Activated CD4-positive, alpha-beta T cell treated with anti-CD3 and anti-CD28 coated beads for 36 hours (primary cell): ENCODE data around the gene MARCKSL1. TPM values are rescaled to one million over a fixed set of nuclear protein-coding genes. Genes with fewer than 3 reads are reported as not detected.

ENCODE experiments used
- ATAC-seq: fragments of 200-7000 bp; cut with Tn5 transposase; one replicate; pipeline ENCODE4 v1.10.0; 2021; ENCODE audit warnings: mild to moderate bottlenecking, moderate library complexity
- CTCF ChIA-PET: fragments of 350-600 bp; sonication (Branson Sonifier 250); formaldehyde crosslinking; loops from one replicate; lab custom pipeline; 2021; ENCODE audit warnings: antibody characterized with exemption; lab: Charles Lee
- POLR2A ChIA-PET: fragments of 350-600 bp; sonication (Branson Sonifier 250); formaldehyde crosslinking; loops from one replicate; lab custom pipeline; 2021; ENCODE audit warnings: antibody characterized with exemption, inconsistent platforms; lab: Charles Lee
- DNase-seq: peaks from one replicate; pipeline ENCODE4 v3.0.0-alpha.2; 2020
- H3K27ac Mint-ChIP-seq: one replicate; pipeline ENCODE4 v1.8.0; 2021; ENCODE audit warnings: mixed read lengths
- H3K27me3 Mint-ChIP-seq: one replicate; pipeline ENCODE4 v1.8.0; 2021; ENCODE audit warnings: mixed read lengths
- H3K36me3 Mint-ChIP-seq: one replicate; pipeline ENCODE4 v1.8.0; 2021; ENCODE audit warnings: low read depth, mixed read lengths
- H3K4me1 Mint-ChIP-seq: one replicate; pipeline ENCODE4 v1.8.0; 2021; ENCODE audit warnings: mixed read lengths
- H3K4me3 Mint-ChIP-seq: one replicate; pipeline ENCODE4 v1.8.0; 2021; ENCODE audit warnings: mild to moderate bottlenecking, moderate library complexity, mixed read lengths
- H3K9me3 Mint-ChIP-seq: one replicate; pipeline ENCODE4 v1.8.0; 2021; ENCODE audit warnings: low read depth, mixed read lengths
- intact Hi-C, 2 experiments: fragments of 100-400 bp; cut with DNase I in 1 of 2; cut with micrococcal nuclease in 1 of 2; formaldehyde crosslinking; loops; one replicate each; pipeline versions ENCODE4 v1.14.2 to v1.15.1; 2022 to 2024; cut with DNase I, micrococcal nuclease
- total RNA-seq, 2 experiments: library from RNA; stranded (reverse); gene quantifications; one replicate each; pipeline ENCODE4 v1.2.3, GENCODE V29; 2021

The MARCKSL1 gene
- total RNA-seq, 2 experiments from 2014 or later: 27.0 to 29.3 TPM

DNA sequence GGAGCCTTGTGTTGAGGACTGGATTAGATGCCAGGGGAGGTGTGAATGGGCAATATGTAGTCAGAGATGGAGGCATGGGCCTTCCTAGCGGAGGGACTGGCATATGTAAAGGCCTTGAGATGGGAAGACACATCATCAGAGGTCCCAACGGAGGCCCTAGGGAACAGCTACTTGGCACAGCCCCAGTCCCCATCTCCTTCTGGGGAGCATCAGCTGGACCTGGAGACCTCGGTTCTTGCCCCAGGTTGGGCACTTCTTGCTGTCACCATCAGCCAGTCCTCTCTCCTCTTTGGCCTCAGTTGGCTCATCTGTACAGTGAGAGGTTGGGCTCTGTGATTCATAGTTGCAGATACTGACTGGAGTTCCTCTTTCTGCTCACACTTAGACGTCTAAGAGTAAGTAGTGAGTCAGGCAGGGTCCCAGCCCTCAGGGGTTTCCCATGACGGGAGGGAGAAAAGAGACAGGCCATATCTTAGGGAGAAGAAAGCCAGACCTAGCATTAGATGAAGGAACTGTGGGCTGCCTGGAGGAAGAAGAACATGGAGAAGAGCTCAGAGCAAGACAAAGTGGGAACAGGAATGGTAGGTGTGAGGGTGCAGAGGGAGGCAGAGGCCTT is 3.4 kb upstream of the MARCKSL1 start:
- intact Hi-C loops: loop anchor here in 1 of 2 experiments (5.0 kb wide), 1 partner anchor 117 kb away; the partner anchor contains the start of genes EIF3I and TMEM234
- H3K9me3 Mint-ChIP-seq: no peaks in the 10 kb centered on the region
- no peak overlapping the region for H3K4me3 Mint-ChIP-seq
- peak; percentile 75 for DNase-seq
- H3K27ac Mint-ChIP-seq: no peak overlapping the region
- H3K4me1 Mint-ChIP-seq: peaks cover 39% of the 10 kb centered on the region
- ATAC-seq: peak; percentile 83
- ChIA-PET POLR2A (interaction anchor here (0.5 to 0.7 kb wide), 2 partner anchors 33 to 82 kb away, joined by 3 read pairs; no protein-coding TSS in a partner anchor), CTCF (interaction anchor here (0.9 kb wide), 1 partner anchor 124 kb away, joined by 4 read pairs; no protein-coding TSS in a partner anchor)
- H3K36me3 Mint-ChIP-seq: peaks cover 4% of the 10 kb centered on the region
- H3K27me3 Mint-ChIP-seq: no peaks in the 10 kb centered on the region

DNA sequence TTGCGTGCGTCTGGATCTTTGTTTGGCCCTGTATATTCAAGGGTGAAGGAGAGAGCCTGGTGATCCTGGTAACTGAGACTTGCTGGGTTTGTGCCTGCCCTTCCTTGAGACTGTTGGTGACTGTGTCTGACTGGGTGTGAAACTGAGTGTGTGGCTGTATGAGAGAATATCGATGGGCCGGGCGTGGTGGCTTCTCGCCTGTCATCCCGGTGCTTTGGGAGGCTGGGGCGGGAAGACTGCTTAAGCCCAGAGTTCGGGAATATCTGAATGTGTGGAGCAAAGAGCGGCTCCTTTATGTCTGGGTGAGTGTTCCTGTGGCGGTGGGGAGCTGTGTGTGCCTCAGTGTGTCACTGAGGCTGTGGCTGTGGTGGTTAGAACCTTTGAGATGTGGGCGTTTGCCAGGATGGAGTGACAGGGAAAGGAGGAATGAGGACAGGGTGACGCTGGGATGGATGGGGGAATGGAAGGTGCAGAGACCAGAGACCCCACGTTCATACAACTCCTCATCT is 2.7 kb upstream of the MARCKSL1 start:
- H3K4me3 Mint-ChIP-seq: no peak overlapping the region
- peaks cover 8% of the 10 kb centered on the region for H3K36me3 Mint-ChIP-seq
- no peak overlapping the region for H3K27ac Mint-ChIP-seq
- no peaks in the 10 kb centered on the region for H3K9me3 Mint-ChIP-seq
- POLR2A ChIA-PET: interaction anchor here (0.7 kb wide), 1 partner anchor 34 kb away, joined by 3 read pairs; no protein-coding TSS in a partner anchor
- CTCF ChIA-PET: interaction anchor here (0.6 kb wide), 1 partner anchor 123 kb away, joined by 3 read pairs; no protein-coding TSS in a partner anchor
- DNase-seq: no peak
- H3K27me3 Mint-ChIP-seq: no peaks in the 10 kb centered on the region
- peaks cover 47% of the 10 kb centered on the region for H3K4me1 Mint-ChIP-seq
- intact Hi-C loops: loop anchor here in 1 of 2 experiments (5.0 kb wide), 1 partner anchor 116 kb away; the partner anchor contains the start of genes EIF3I and TMEM234
- no peak for ATAC-seq

DNA sequence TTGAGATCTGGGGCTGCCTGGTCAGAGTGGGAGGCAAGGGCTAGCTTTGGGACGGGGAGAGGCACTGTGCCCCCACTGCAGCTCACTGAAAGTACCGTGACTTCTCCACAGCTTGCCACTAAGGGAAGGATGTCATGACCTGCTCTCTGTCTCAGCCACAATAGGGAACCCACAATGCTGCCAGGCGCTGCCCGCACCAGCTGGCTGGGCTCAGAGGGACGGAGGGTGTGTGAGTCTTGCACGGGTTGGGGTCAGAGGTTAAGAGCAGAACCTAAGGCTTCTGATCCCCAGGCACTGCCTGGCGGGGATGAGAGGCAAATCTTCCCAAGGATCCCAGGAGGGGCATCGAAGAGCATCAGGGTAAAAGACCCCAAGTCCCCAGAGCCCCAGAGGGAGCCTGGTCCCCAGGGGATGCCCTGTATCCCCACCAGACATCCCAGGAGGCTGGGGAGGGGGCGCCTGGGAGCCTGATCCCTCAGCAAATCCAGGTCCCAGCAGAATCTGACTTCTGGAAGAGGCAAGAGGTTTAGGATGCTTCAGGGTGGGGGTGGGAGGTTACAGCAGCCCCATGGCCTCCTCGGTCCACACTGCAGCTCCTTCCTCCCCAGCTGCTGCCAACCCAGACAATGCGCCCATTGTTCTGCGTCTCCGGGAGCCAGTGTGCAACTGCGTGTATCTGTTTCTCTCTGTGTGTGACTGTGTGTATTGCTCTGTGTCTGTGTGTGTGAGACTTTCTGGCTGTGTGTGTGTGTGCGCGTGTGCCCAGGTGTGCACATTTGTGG is 2.0 kb upstream of the MARCKSL1 start:
- peaks cover 51% of the 10 kb centered on the region for H3K4me1 Mint-ChIP-seq
- no peak overlapping the region for H3K27ac Mint-ChIP-seq
- H3K27me3 Mint-ChIP-seq: no peaks in the 10 kb centered on the region
- ChIA-PET POLR2A (interaction anchor here (1.3 kb wide), 1 partner anchor 13 kb away, joined by 6 read pairs; no protein-coding TSS in a partner anchor), CTCF (interaction anchor here (0.6 to 2.4 kb wide), 3 partner anchors 15 to 122 kb away, joined by 3 to 8 read pairs (median 4); no protein-coding TSS in a partner anchor)
- intact Hi-C loops: loop anchor here in 1 of 2 experiments (5.0 kb wide), 1 partner anchor 116 kb away; the partner anchor contains the start of genes EIF3I and TMEM234
- DNase-seq (peak; percentile 38), ATAC-seq (no peak)
- H3K4me3 Mint-ChIP-seq: no peak overlapping the region
- peaks cover 12% of the 10 kb centered on the region for H3K36me3 Mint-ChIP-seq
- no peaks in the 10 kb centered on the region for H3K9me3 Mint-ChIP-seq

DNA sequence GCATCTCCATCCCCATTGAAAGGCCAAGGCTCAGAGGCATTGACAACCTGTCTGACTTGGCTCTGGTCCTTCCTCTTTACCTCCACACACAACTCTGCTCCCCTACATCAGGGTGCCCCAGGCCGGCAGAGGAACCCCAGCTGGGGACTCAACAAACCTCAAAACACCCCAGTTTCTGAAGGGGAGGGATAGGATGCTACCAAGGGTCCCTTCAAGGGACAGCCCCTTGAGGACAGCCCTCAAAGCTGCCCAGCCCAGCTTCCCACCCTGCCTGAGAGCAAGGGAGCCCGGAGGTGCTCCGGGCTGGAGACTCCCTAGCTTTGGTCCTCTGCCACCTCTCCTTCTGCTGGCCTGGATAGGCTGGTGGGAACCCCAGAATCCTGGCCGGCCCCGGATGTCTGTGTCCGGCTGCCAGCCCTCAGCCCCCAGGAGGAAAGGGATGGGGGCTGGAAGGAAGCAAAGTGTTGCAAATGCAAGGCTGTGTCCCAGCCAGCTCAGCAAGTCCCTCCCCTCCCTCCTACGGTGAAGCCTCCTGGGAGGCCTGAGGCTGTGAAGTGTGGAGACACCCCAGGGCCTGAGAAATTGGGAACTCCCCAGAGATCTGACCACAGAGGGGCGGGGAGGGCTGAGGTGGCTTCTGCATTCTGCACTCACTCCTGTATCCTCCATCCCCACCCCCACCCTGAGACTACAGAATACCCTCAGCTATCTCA is 1.1 kb upstream of the MARCKSL1 start:
- peak; percentile 78 for DNase-seq
- no peaks in the 10 kb centered on the region for H3K27me3 Mint-ChIP-seq
- H3K27ac Mint-ChIP-seq: no peak overlapping the region
- ATAC-seq: peak; percentile 45
- intact Hi-C loops: loop anchor here in 1 of 2 experiments (1.0 to 5.0 kb wide), 6 partner anchors 14 to 480 kb away; partner anchors contain the start of genes BSDC1, EIF3I, LCK and S100PBP
- H3K9me3 Mint-ChIP-seq: no peaks in the 10 kb centered on the region
- CTCF ChIA-PET: interaction anchor here (0.6 to 2.4 kb wide), 6 partner anchors 16 to 121 kb away, joined by 3 to 8 read pairs (median 6); no protein-coding TSS in a partner anchor
- H3K36me3 Mint-ChIP-seq: peaks cover 12% of the 10 kb centered on the region
- POLR2A ChIA-PET: interaction anchor here (1.3 to 1.9 kb wide), 2 partner anchors 14 to 82 kb away, joined by 5 to 6 read pairs; no protein-coding TSS in a partner anchor
- H3K4me3 Mint-ChIP-seq: no peak overlapping the region
- H3K4me1 Mint-ChIP-seq: peaks cover 49% of the 10 kb centered on the region

DNA sequence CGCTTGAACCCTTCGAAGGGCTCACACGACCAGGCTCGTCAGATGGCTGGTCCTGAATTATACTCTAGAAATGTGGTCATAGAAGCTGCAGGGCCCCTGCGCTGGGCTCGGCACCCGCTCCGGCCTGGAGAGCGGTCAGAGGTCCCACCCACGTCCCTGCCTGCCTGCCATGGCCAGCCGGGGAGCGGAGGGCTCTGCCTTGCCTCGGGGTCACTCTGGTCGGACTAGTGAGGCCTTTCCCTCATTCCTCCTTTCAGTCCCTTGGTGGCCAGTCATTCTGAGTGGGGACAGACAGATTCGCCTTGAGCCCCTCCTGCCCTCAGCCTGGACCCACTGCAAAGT is 529 bp upstream of the MARCKSL1 start:
- intact Hi-C loops: loop anchor here in 1 of 2 experiments (1.0 to 5.0 kb wide), 6 partner anchors 15 to 481 kb away; partner anchors contain the start of genes BSDC1, EIF3I, LCK and S100PBP
- Mint-ChIP-seq H3K4me1 (peaks cover 52% of the 10 kb centered on the region), H3K27me3 (no peaks in the 10 kb centered on the region), H3K27ac (no peak overlapping the region), H3K36me3 (peaks cover 17% of the 10 kb centered on the region), H3K9me3 (no peaks in the 10 kb centered on the region), H3K4me3 (no peak overlapping the region)
- ATAC-seq: no peak
- POLR2A ChIA-PET: interaction anchor here (0.9 to 1.9 kb wide), 16 partner anchors 8 to 264 kb away, joined by 3 to 15 read pairs (median 4); partner anchors contain the start of genes BSDC1, CCDC28B, HDAC1 and IQCC
- CTCF ChIA-PET: interaction anchor here (0.6 to 2.4 kb wide), 8 partner anchors 14 to 258 kb away, joined by 3 to 8 read pairs (median 6); no protein-coding TSS in a partner anchor
- no peak for DNase-seq

DNA sequence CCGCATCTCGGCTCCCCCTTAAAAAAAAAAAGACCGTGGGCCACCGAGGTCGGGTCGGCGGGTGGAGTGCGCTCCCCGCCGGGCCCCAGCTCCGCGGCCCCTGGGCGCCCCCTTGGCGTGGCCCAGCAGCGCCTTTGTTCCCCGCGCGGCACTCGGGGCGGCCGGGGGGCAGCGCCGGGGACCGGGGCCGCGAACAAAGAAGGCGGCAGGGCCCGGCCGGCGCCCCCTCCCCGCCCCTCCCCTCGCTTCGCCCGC is 571 bp downstream of the MARCKSL1 start:
- no peaks in the 10 kb centered on the region for H3K27me3 Mint-ChIP-seq
- ATAC-seq: peak; percentile 7
- H3K4me3 Mint-ChIP-seq: peak overlapping the region; percentile 77
- H3K27ac Mint-ChIP-seq: no peak overlapping the region
- peaks cover 25% of the 10 kb centered on the region for H3K36me3 Mint-ChIP-seq
- CTCF ChIA-PET: interaction anchor here (0.6 to 2.4 kb wide), 8 partner anchors 10 to 155 kb away, joined by 3 to 8 read pairs (median 6); no protein-coding TSS in a partner anchor
- intact Hi-C loops: loop anchor here (1.0 to 5.0 kb wide), 4 partner anchors 16 to 113 kb away; partner anchors contain the start of genes EIF3I (in 1 of the 2), HDAC1 (in 1 of the 2) and TMEM234 (in 1 of the 2)
- no peaks in the 10 kb centered on the region for H3K9me3 Mint-ChIP-seq
- POLR2A ChIA-PET: interaction anchor here (0.6 to 1.9 kb wide), 18 partner anchors 9 to 528 kb away, joined by 3 to 15 read pairs (median 4); partner anchors contain the start of genes BSDC1, CCDC28B, HDAC1 and IQCC
- no peak for DNase-seq
- peaks cover 52% of the 10 kb centered on the region for H3K4me1 Mint-ChIP-seq

DNA sequence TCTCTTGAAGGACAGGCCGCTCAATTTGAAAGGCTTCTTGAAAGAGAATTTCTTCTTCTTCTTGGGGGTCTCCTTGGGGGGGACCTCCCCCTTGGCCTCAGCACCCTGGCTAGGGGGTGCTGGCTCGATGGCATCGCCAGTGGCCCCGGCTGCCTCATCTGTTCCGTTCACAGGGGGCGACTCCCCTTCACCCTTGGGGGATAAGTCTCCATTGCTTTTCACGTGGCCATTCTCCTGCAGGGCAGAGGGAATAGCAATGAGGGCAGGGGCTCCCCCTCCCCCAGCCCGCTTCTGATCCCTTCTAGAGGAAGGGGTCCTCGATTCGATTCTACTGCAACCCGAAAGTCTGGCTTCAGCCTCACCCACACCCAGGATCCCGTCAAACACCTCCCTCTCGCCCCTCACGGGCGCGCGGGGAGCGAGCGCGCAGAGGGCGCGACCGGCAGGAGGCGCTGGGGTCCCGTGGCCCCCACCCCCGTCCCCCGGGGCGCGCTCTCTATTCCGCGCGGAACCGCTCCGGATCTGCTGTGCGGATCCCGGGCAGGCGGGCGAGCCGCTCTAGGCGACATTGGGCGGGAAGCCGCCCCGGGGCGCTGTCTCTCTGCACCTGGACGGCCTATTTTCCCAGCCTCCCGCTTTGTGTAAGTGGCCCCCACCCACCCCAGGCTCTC is 1.0 kb downstream of the MARCKSL1 start:
- Mint-ChIP-seq H3K36me3 (peaks cover 25% of the 10 kb centered on the region), H3K9me3 (no peaks in the 10 kb centered on the region), H3K27me3 (no peaks in the 10 kb centered on the region), H3K4me1 (peaks cover 52% of the 10 kb centered on the region), H3K27ac (peak overlapping the region; percentile 76), H3K4me3 (peak overlapping the region; percentile 77)
- ChIA-PET POLR2A (interaction anchor here (0.6 to 1.5 kb wide), 6 partner anchors 35 to 134 kb away, joined by 3 to 15 read pairs (median 6); partner anchors contain the start of genes BSDC1, CCDC28B and HDAC1), CTCF (interaction anchor here (0.7 to 1.7 kb wide), 3 partner anchors 77 to 118 kb away, joined by 3 to 7 read pairs (median 4); no protein-coding TSS in a partner anchor)
- intact Hi-C loops: loop anchor here (1.0 to 5.0 kb wide), 5 partner anchors 16 to 113 kb away; partner anchors contain the start of genes HDAC1 (in 2 of the 2), EIF3I (in 1 of the 2) and TMEM234 (in 1 of the 2)
- DNase-seq: peak; percentile 76
- ATAC-seq: peak; percentile 34

DNA sequence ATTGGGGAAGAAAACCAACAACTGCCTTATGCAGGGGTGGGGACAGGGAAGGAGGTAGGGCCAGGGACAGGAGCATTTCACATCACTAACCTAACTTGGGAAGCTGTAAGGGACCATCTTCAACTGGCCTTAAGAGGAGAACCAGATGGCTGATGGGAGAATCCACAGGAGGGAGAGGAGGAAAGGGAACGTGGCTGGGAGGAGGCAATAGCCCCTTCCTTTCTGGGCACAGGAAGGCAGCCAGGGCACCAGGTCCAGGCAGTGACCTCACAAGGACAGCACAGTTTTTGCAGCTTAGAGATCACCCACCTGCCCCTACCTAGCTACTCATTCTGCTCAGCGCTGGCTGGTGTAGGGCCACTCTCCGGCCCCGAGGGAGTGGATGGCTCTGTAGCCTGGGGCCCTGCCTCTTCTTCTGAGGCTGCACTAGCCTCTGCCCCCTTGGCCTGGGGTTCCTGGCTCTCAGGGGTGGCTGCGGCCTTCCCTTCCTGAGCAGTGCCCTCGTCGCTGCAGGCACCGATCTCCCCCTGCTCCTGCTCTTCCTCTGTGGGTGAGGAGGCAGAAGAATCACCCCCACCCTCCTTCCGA is 1.7 kb downstream of the MARCKSL1 start:
- Mint-ChIP-seq H3K36me3 (peaks cover 29% of the 10 kb centered on the region), H3K27me3 (no peaks in the 10 kb centered on the region)

More for the DNA sequence above, 1.7 kb downstream of the MARCKSL1 start:
- intact Hi-C loops: loop anchor here in 1 of 2 experiments (5.0 kb wide), 1 partner anchor 42 kb away; the partner anchor contains the start of gene HDAC1
- DNase-seq (no peak), ATAC-seq (no peak)
- Mint-ChIP-seq H3K4me3 (peak overlapping the region; percentile 77), H3K4me1 (peaks cover 49% of the 10 kb centered on the region), H3K27ac (peak overlapping the region; percentile 24), H3K9me3 (no peaks in the 10 kb centered on the region)
- POLR2A ChIA-PET: interaction anchor here (0.7 kb wide), 1 partner anchor 62 kb away, joined by 3 read pairs; no protein-coding TSS in a partner anchor
- CTCF ChIA-PET: interaction anchor here (0.5 to 1.9 kb wide), 4 partner anchors 13 to 443 kb away, joined by 3 to 6 read pairs (median 4); no protein-coding TSS in a partner anchor
